Hepatocyte (in vitro differentiated cells): ENCODE data around the gene GULP1.

Experiments used
- CTCF ChIP-seq: fragments of 200-600 bp; sonication (generic); IDR thresholded peaks from 2 replicates; pipeline ENCODE4 v1.5.1; 2016; ENCODE audit warnings: antibody characterized with exemption, mild to moderate bottlenecking; ENCODE audit not compliant: poor library complexity
- EZH2 ChIP-seq: fragments of 200-600 bp; sonication (generic); IDR thresholded peaks from 2 replicates; pipeline ENCODE4 v1.6.1; 2016; ENCODE audit warnings: antibody characterized with exemption, mild to moderate bottlenecking, borderline replicate concordance
- EZH2phosphoT487 ChIP-seq: fragments of 200-600 bp; sonication (generic); IDR thresholded peaks from one replicate; pipeline ENCODE4 v1.6.1; 2018; ENCODE audit warnings: antibody characterized with exemption, mild to moderate bottlenecking, low read depth, moderate library complexity; ENCODE audit not compliant: unreplicated experiment, severe bottlenecking

GRCh38 chr2:188529710-188530109 is 238.0 kb downstream of the GULP1 start:
- TF ChIP-seq EZH2 (no peak), CTCF (no peak), EZH2phosphoT487 (no peak)
